ENCODE measurements around the gene CASTOR1.
"Not testable (repeated sequence)": the region's sequence is repeated elsewhere in the genome, so short reads cannot be mapped to it uniquely, and the experiment has no call there.

Gene CASTOR1

DNA sequence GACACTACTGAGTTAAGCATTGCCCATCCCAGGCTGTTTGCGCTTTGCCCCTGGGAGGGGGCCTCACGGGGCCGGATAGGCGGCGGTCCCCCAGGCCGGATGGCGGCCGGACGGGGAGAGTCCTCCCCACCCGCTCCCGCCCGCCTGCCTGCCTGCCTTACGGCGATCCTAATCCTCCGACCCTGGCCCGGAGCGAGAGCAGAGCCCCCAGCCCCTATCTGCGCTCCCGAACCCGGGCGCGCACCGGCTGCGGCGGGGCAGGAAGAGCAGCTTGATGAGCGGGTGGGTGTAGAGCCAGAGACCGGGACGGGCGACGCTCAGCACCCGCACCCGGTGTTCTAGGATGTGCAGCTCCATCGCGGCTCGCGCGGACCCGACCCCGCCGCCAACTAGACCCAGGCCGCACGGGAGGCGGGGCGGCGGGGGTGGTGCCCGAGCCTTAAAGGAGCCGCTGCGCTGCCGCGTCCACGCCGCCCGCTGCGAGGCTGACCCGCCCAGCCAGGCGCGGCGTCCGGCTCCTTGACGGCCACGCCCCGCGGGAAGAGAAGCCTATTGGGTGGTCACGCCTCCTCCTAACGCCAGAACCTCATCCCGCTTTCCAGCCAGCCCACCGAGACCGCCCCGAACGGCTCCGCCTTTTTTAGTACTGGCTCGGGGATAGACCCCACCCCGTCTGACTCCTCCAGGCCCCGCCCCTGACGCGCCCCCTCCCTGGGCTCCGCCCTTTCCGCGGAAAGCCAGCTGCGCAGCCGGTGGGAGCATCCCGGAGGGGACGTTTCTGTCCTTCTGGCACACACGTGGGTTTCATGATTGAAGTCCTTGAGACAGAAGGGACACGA lies at the start of gene CASTOR1:
Gene CASTOR1 (minus strand): TSS at position 365 of the 839 bp plus-strand sequence. CDS start 8 bp downstream, at position 357.
- DNase-seq: peak; percentile 98

- no peak for DNase-seq
Measured at GRCh38 chr22:30338802-30339201, 49.5 kb upstream of the CASTOR1 start.

- not testable (repeated sequence) for DNase-seq
Measured at GRCh38 chr22:30338341-30338740, 49.0 kb upstream of the CASTOR1 start.

GRCh38 chr22:30337461-30337778 lies 48.1 kb upstream of the CASTOR1 start:
- no peak for DNase-seq

- DNase-seq: no peak
Measured at GRCh38 chr22:30336752-30337460, 47.6 kb upstream of the CASTOR1 start.

DNA sequence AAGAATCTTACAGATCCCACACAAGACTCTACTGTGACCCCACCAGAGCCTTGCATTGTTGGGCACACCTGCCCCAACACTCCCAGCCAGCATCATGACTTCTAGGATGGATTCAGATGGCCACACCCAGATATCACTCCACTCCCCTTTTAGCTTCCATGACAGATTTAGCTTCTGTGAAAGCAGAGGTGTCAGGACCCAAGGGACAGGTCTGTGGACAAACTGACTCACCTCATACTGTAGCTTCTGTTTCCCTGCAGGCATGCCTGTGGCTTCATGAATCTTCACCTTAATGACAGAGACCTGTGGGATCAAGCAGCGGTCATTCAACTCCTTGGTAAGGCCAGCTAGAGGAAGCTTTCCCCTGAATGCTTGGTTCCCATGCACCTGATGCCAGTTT lies 45.9 kb upstream of the CASTOR1 start:
- no peak for DNase-seq

GRCh38 chr22:30334646-30335045 lies 45.3 kb upstream of the CASTOR1 start:
- no peak for DNase-seq

DNA sequence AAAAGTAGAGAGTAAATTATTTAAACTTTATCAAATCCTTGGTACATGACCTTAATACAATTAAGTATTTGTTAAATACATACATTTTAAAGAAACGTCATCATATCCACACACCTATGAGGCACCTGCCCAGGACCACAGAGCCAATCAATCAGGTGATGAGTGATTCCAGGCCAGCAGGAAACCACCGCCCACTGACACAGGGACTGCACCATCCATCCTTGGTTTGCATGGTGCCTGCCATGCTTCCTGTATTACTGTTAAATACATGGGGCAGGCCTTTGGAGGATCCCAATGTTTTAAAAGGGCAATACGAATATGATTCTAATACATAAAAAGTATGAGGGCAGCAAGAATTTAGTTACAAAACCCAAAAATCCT lies 44.4 kb upstream of the CASTOR1 start:
- DNase-seq: no peak

GRCh38 chr22:30332994-30333706 lies 43.8 kb upstream of the CASTOR1 start:
- DNase-seq: no peak

- DNase-seq: no peak
Measured at GRCh38 chr22:30332551-30332950, 43.2 kb upstream of the CASTOR1 start.

DNA sequence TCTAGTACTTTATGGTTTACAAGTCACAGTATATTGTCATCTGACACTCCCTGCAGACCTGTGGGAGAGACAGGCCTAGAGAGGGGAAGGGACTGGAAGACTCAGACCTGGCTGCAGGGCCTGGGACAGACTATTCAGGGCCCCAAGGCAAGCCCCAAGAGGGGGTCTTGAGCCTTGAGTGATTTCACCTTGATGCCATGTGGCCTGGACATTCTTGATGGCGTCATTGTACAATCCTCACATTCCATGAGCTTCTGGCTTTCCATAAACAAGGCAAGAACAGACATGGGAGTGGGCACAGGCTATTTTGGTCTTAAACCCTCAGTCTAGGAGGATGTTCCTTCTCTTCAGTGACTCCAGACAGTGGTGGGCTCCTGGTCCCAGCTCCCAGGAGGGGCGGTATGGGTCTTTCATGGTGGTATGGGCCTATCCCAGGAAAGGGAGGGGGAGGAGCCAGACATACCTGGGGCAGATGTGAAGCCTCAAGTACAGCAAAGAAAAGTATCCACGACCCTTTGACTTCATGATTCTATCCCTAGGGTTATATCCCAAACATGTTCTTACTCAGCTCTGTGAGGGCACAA lies 39.3 kb upstream of the CASTOR1 start:
- no peak for DNase-seq

DNA sequence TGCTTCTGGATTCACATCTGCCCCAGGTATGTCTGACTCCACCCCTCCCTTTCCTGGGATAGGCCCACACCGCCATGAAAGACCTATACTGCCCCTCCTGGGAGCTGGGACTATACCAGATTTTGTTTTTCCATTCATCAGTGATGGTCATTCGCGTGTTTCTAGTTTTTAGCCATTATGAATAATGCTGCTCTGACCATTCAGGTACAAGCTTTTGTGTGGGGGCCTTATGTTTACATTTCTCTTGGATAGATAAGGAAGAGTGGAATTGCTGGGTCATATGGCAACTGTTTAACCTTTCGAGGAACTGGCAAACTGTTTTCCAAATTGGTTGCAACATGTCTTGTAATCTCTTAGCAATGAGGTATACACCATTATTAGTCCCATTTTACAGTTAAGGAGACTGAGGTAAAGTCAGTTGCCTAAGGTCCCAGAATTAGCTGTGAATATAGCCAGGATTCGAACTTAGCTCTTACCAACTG lies 38.6 kb upstream of the CASTOR1 start:
- no peak for DNase-seq

DNA sequence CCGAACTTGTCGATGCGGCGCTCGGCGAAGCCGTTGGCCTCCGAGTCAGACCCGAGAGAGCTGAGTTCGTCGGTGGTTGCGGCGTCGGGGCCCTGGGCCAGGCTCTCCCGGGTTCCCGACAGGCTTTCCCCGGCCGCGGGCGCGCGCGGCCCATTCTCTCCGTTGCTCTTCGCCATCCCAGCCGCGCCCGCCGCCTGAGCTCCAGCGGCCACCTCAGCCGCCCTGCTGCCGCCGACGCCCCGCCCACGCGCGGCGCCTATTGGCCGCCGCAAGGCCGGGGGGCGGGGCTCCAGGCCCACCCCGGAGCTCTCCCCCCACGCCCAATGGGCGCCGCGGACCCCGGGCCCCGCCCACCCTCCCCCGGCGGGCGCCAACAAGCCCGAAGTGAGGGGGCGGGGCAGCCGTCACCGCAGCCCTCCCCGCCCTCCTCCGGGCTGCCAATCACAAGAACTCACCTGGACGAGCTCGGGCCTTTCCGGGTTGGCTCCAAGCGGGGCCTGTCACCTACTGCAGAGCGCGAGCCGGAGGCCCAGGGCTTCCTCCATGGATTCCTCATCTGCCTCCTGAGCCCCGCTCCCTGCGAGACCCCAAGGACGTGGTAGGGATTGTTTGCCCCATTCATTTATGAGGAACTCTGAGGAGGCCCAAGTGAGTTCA lies 37.5 kb upstream of the CASTOR1 start, which contains the start of gene TBC1D10A:
Gene TBC1D10A (minus strand): TSS at position 236 of the 657 bp plus-strand sequence. CDS start 60 bp downstream, at position 176.
- peak; percentile 73 for DNase-seq

DNA sequence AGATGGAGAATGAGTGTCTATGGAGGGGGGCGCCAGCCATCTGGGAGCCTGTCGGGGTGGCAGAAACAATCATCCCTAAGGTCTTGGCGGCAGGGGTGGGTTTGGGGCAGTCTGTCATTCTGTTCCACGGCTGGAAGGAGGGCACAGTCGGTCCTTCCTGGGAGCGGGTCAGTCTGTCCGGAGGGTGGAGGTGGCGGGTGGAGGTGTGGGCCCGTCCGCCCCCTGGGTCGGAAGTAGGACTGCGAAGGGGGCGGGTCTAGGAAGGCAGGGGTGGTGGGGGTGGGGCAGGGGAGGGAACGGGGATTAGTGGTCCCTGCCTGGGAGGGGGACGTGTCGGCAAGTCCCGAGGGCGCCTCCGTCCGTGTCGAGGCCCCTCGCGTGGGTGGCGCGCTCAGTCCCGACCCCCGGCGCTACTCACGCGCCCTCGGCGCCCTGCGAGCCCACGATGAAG lies 37.0 kb upstream of the CASTOR1 start:
- DNase-seq: no peak

- no peak for DNase-seq
Measured at GRCh38 chr22:30325724-30326254, 36.5 kb upstream of the CASTOR1 start.

DNA sequence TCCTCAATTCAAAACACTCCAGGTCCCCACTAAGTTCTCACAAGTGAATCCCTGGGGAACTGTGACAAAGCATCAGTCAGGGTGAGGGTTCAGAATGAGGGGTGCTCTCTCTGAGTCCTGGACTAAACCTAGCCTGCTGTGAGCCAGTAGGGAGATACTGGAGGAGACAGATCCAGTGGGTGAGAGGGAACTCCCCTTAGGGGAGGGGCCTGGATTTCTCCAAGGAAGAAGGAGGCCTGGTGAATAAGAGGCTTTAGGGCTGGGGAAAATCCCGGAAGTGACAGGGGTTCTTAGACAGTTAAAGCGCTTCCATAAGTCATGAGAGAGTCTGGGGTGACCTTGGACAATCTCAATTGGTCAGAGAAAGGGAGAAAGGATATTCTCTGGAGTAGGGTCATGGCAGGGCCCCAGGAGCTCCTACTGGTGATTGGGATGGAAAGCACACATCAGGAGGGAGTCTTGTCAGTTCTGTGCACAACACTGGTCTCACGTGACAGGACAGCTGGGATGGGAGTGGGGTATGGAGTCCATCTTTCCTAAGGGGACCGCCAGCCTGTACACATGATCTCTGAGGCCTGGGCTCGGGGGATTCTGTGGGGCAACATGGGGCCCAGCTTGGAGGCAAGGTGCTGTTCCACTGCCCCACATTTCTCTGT lies 35.9 kb upstream of the CASTOR1 start:
- peak; percentile 68 for DNase-seq

GRCh38 chr22:30324014-30324730 lies 34.9 kb upstream of the CASTOR1 start:
- no peak for DNase-seq

DNA sequence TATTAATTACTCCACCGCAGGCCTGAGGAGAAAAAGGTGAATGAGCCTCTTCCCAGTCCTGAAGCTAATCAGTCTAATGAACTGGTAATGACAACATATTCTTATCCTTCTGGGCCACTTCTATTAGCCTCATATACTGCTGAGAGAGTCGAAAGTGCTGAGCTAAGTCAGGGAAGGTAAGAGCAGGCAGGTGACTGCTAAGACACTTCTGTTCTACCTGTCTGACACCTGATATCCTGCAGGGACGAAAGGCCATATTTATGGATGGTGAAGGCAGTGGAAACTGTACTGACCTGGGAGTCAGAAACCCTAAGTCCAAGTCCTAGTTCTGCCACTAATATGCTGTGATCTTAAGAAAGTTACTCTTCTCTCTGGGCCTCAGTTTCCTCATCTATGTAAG lies 33.9 kb upstream of the CASTOR1 start:
- no peak for DNase-seq

DNA sequence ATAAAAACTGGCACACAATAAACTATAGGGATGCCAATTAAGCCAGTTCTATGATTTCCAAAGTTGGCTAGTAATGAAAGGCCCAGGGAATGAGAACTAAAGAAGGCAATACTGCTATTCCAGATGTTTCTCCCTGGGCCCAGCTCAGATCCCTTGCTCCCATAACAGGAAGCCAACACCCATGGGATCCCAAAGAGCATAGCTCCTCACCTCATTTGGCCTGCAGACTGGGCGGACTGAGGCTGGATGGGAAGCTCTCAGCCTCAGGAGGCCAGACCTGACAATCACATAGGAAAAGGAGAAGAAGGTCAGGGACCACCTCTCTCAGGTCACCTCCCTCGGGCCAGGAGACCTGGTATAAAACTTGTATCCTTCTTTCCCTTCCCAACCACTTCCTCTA lies 32.2 kb upstream of the CASTOR1 start:
- no peak for DNase-seq

- DNase-seq: no peak
Measured at GRCh38 chr22:30320021-30320556, 30.8 kb upstream of the CASTOR1 start.

Measured in amniotic stem cell (primary cell).